IPS DF 19.7 (cell line): ENCODE results near the gene GPR18.

ENCODE experiments used
- DNase-seq: peaks from one replicate; pipeline ENCODE4 v3.0.0-alpha.2; 2013; ENCODE audit warnings: low read depth, low spot score

GPR18 gene

GRCh38 chr13:99258210-99258860 is at the start of gene GPR18:
Gene GPR18 (minus strand): TSS chr13:99258379. CDS start chr13:99255872, 2,507 bp downstream.
- DNase-seq, result no peak

- DNase-seq, result no peak
Observed at GRCh38 chr13:99307648-99308339, 49.6 kb upstream of the GPR18 start.

GRCh38 chr13:99307247-99307646 is 49.1 kb upstream of the GPR18 start, which contains the start of gene GPR183:
Gene GPR183 (minus strand): TSS chr13:99307399. CDS start chr13:99296145, 11,254 bp downstream.
- no peak for DNase-seq

GRCh38 chr13:99305566-99305965 is 47.4 kb upstream of the GPR18 start:
- no peak for DNase-seq

GRCh38 chr13:99305158-99305557 is 47.0 kb upstream of the GPR18 start:
- DNase-seq, result no peak

- no peak for DNase-seq
Observed at GRCh38 chr13:99304541-99304940, 46.4 kb upstream of the GPR18 start.

- DNase-seq, result no peak
Observed at GRCh38 chr13:99303863-99304521, 45.8 kb upstream of the GPR18 start.

- no peak for DNase-seq
Observed at GRCh38 chr13:99302637-99303505, 44.7 kb upstream of the GPR18 start.

GRCh38 chr13:99301913-99302636 is 43.9 kb upstream of the GPR18 start:
- no peak for DNase-seq

GRCh38 chr13:99301056-99301838 is 43.1 kb upstream of the GPR18 start:
- DNase-seq, result no peak

- DNase-seq, result no peak
Observed at GRCh38 chr13:99299920-99300341, 41.8 kb upstream of the GPR18 start.

GRCh38 chr13:99299256-99299919 is 41.2 kb upstream of the GPR18 start:
- no peak for DNase-seq

GRCh38 chr13:99298056-99298455 is 39.9 kb upstream of the GPR18 start:
- no peak for DNase-seq

- DNase-seq, result no peak
Observed at GRCh38 chr13:99297331-99297730, 39.2 kb upstream of the GPR18 start.

GRCh38 chr13:99296398-99296797 is 38.2 kb upstream of the GPR18 start:
- no peak for DNase-seq

- DNase-seq, result no peak
Observed at GRCh38 chr13:99295488-99296252, 37.5 kb upstream of the GPR18 start.

GRCh38 chr13:99294958-99295357 is 36.8 kb upstream of the GPR18 start:
- no peak for DNase-seq

GRCh38 chr13:99294198-99294597 is 36.0 kb upstream of the GPR18 start:
- DNase-seq, result no peak

- no peak for DNase-seq
Observed at GRCh38 chr13:99293178-99293577, 35.0 kb upstream of the GPR18 start.
